Endothelial cell of umbilical vein (primary cell): ENCODE data around the gene NCAPG2. TPM values are rescaled to one million over a fixed set of nuclear protein-coding genes. Genes with fewer than 3 reads are reported as not detected.

Source experiments
- BruUV-seq: library from RNA; stranded (reverse); fragments of 400-500 nt; replicated peaks from 2 replicates; lab custom pipeline; 2021; lab: Mats Ljungman, UMichigan
- CTCF ChIA-PET: fragments of 300-600, 350-600 bp; sonication (Branson Sonifier 250); formaldehyde crosslinking; loops from one replicate; lab custom pipeline; 2021; ENCODE audit warnings: antibody characterized with exemption, inconsistent platforms; lab: Charles Lee
- POLR2A ChIA-PET: fragments of 300-600, 350-600 bp; sonication (Branson Sonifier 250); formaldehyde crosslinking; loops from one replicate; lab custom pipeline; 2021; ENCODE audit warnings: antibody characterized with exemption, inconsistent platforms; lab: Charles Lee
- DNase-seq: peaks from one replicate; pipeline ENCODE4 v3.0.0-alpha.2; 2011; ENCODE audit warnings: low read depth, low spot score
- FAIRE-seq: peaks from 2 replicates; lab custom pipeline; 2011; peaks lifted over from hg19 to GRCh38; lab: Jason Lieb, UNC
- H2AFZ ChIP-seq: 2 replicates; pipeline ENCODE4 v1.6.0; 2012; ENCODE audit warnings: low read depth, low read length, control low read depth, inconsistent platforms
- H3K27ac ChIP-seq: 2 replicates; pipeline ENCODE4 v1.5.1; 2011; ENCODE audit warnings: low read depth, mild to moderate bottlenecking, control low read depth, low read length, moderate library complexity; ENCODE audit not compliant: insufficient read depth
- H3K27me3 ChIP-seq, 2 experiments: 2 replicates each; pipeline versions ENCODE4 v1.6.0 to v1.6.1; 2011; ENCODE audit warnings: low read length in 2 of 2, mixed read lengths in 1 of 2; ENCODE audit not compliant: control insufficient read depth in 2 of 2, insufficient read depth in 2 of 2
- H3K36me3 ChIP-seq, 2 experiments: 2 replicates in 1 of 2; 3 replicates in 1 of 2; pipeline ENCODE4 v1.5.1; 2011; ENCODE audit warnings: low read length in 2 of 2, mild to moderate bottlenecking in 1 of 2, moderate library complexity in 1 of 2; ENCODE audit not compliant: control insufficient read depth in 2 of 2, insufficient read depth in 2 of 2; ENCODE audit errors: extremely low read depth in 1 of 2
- H3K4me1 ChIP-seq: 3 replicates; pipeline ENCODE4 v1.5.1; 2011; ENCODE audit warnings: mild to moderate bottlenecking, low read length; ENCODE audit not compliant: control insufficient read depth, insufficient read depth; ENCODE audit errors: extremely low read depth
- H3K4me2 ChIP-seq: 2 replicates; pipeline ENCODE4 v1.6.1; 2011; ENCODE audit warnings: low read length, control low read depth, mixed read lengths; ENCODE audit not compliant: insufficient read depth
- H3K4me3 ChIP-seq, 3 experiments: fragments of 200-600 bp in 1 of 3; sonication (generic), shearing (Covaris generic) in 1 of 3; replicated peaks in 1 of 3; 2 replicates each; pipeline ENCODE4 v1.5.1; 2011 to 2016; ENCODE audit warnings: control low read depth in 3 of 3, low read length in 3 of 3, mild to moderate bottlenecking in 2 of 3, inconsistent platforms in 1 of 3, low read depth in 1 of 3, moderate library complexity in 1 of 3; ENCODE audit not compliant: insufficient read depth in 1 of 3
- H3K79me2 ChIP-seq: 2 replicates; pipeline ENCODE4 v1.6.0; 2012; ENCODE audit warnings: low read length, inconsistent platforms; ENCODE audit not compliant: control insufficient read depth, insufficient read depth
- H3K9ac ChIP-seq: replicated peaks from 2 replicates; pipeline ENCODE3; 2011; ENCODE audit warnings: low read length, control low read depth; ENCODE audit not compliant: insufficient read depth; ENCODE audit errors: extremely low read depth
- H3K9me1 ChIP-seq: replicated peaks from 3 replicates; pipeline ENCODE4 v1.6.0; 2011; ENCODE audit warnings: mild to moderate bottlenecking, low read length; ENCODE audit not compliant: control insufficient read depth, insufficient read depth; ENCODE audit errors: extremely low read depth
- H3K9me3 ChIP-seq: replicated peaks from 2 replicates; pipeline ENCODE4 v1.5.1; 2012; ENCODE audit warnings: low read length, inconsistent platforms; ENCODE audit not compliant: control insufficient read depth, insufficient read depth
- H4K20me1 ChIP-seq: replicated peaks from 2 replicates; pipeline ENCODE3; 2011; ENCODE audit warnings: mild to moderate bottlenecking, low read length; ENCODE audit not compliant: control insufficient read depth, insufficient read depth; ENCODE audit errors: extremely low read depth
- CTCF ChIP-seq, 2 donors: IDR thresholded peaks; 1 replicate in 1 of 2; 2 replicates in 1 of 2; pipeline ENCODE4 v1.5.1; 2011; ENCODE audit warnings: low read length in 2 of 2, mild to moderate bottlenecking in 2 of 2, moderate library complexity in 2 of 2, control low read depth in 1 of 2, inconsistent platforms in 1 of 2, low read depth in 1 of 2; ENCODE audit not compliant: insufficient read depth in 1 of 2; ENCODE audit errors: extremely low read depth in 1 of 2
- EZH2 ChIP-seq: IDR thresholded peaks from 2 replicates; pipeline ENCODE4 v1.6.1; 2012; ENCODE audit warnings: borderline replicate concordance, low read depth, mild to moderate bottlenecking, moderate library complexity, low read length, inconsistent platforms; ENCODE audit not compliant: severe bottlenecking
- FOS ChIP-seq: IDR thresholded peaks from 2 replicates; pipeline ENCODE4 v1.6.1; 2011; ENCODE audit warnings: mild to moderate bottlenecking, low read length, moderate library complexity, borderline replicate concordance; ENCODE audit not compliant: insufficient read depth
- GATA2 ChIP-seq: IDR thresholded peaks from 2 replicates; pipeline ENCODE4 v1.7.0; 2011; ENCODE audit warnings: low read depth, mild to moderate bottlenecking, moderate library complexity, mixed read lengths, low read length; ENCODE audit not compliant: insufficient read length, insufficient read depth
- JUN ChIP-seq: IDR thresholded peaks from 2 replicates; pipeline ENCODE4 v1.6.1; 2011; ENCODE audit warnings: borderline replicate concordance, low read depth; ENCODE audit not compliant: insufficient read length, insufficient read depth
- MYC ChIP-seq: IDR thresholded peaks from one replicate; pipeline ENCODE4 v1.6.1; 2011; ENCODE audit warnings: mild to moderate bottlenecking, low read depth, low read length
- POLR2A ChIP-seq: IDR thresholded peaks from 2 replicates; pipeline ENCODE4 v1.6.1; 2012; ENCODE audit warnings: low read depth, mild to moderate bottlenecking, control low read depth, low read length
- POLR2AphosphoS5 ChIP-seq: IDR thresholded peaks from 2 replicates; pipeline ENCODE4 v1.6.1; 2012; ENCODE audit warnings: low read depth, mild to moderate bottlenecking, control low read depth, low read length, moderate library complexity; ENCODE audit not compliant: insufficient read depth
- dilution Hi-C: fragments of 300-500 bp; cut with MboI; formaldehyde crosslinking; loops from one replicate; pipeline ENCODE4 v1.15.0; 2019; ENCODE audit warnings: low sequenced_read_pairs; ENCODE audit not compliant: extremely low pct_ligation_motif_present
- intact Hi-C: fragments of 100-400 bp; cut with micrococcal nuclease; formaldehyde crosslinking; loops from one replicate; pipeline ENCODE4 v1.10.0; 2022
- polyA plus RNA-seq, 4 experiments: library from polyadenylated mRNA; depleted of rRNA in 3 of 4; stranded (reverse) in 3 of 4; unstranded in 1 of 4; fragments of >200 nt; gene quantifications; 2 replicates each; pipeline versions ENCODE4 v1.2.1 to v1.2.3, GENCODE V29; 2011 to 2012; ENCODE audit warnings: missing spikeins in 1 of 4
- total RNA-seq: library from RNA; stranded (reverse); gene quantifications from 2 replicates; pipeline ENCODE4 v1.2.3, GENCODE V29; 2021
- TF ChIP-seq, protein P1 (sequence below): IDR thresholded peaks from 2 replicates; pipeline ENCODE4 v1.6.1; 2011; ENCODE audit not compliant: insufficient read depth, insufficient read length

Gene NCAPG2
- total and polyA plus RNA-seq, 2 donors (not counting 3 experiments of a cell fraction or from before 2014, with no cell fraction given) = 19.2 to 62.3 TPM

GRCh38 chr7:158685693-158686092, 18.9 kb downstream of the NCAPG2 start:
- CTCF ChIA-PET = no interaction called here
- H2AFZ ChIP-seq = no peak overlapping the region
- TF ChIP-seq EZH2 = no peak
- no peak for TF ChIP-seq MYC
- no peak for TF ChIP-seq JUN
- dilution Hi-C loops = no loop called here
- DNase-seq (no peak), FAIRE-seq (no peak)
- H3K27ac ChIP-seq = no peak overlapping the region
- peaks cover 0 to 22% of the 10 kb centered on the region in 2 experiments for H3K36me3 ChIP-seq
- H3K4me2 ChIP-seq = no peak overlapping the region
- no peak overlapping the region for H3K4me3 ChIP-seq
- no peaks in the 10 kb centered on the region for H3K9me1 ChIP-seq
- H4K20me1 ChIP-seq = no peaks in the 10 kb centered on the region
- H3K4me1 ChIP-seq = peaks cover 9% of the 10 kb centered on the region
- BruUV-seq = no TSS peak
- H3K9ac ChIP-seq = no peak overlapping the region
- intact Hi-C loops = no loop called here
- POLR2A ChIA-PET = no interaction called here
- H3K9me3 ChIP-seq = no peaks in the 10 kb centered on the region
- no peaks in the 10 kb centered on the region for H3K27me3 ChIP-seq
- H3K79me2 ChIP-seq = no peaks in the 10 kb centered on the region

DNA sequence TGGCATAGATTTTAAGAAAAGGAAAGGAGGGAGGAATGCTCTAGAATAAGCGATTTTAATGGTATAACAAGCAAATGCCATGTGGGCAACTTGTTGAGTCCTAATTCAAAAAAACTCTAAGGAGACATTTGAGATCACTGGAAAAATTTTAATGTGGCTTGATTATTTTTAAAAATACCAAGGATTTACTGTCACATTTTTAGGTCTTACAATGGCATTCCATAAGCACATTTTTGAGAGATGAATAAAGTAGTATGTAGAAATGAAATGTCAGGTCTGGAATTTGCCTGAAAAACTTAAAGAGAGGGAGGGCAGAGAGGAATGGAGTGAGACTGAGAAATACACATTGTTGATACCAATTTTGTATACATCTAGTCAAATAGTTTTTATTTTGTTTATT, 20.3 kb downstream of the NCAPG2 start:
- Histone ChIP-seq H3K9me3 (no peaks in the 10 kb centered on the region), H3K4me2 (no peak overlapping the region), H3K4me1 (peaks cover 9% of the 10 kb centered on the region), H3K79me2 (no peaks in the 10 kb centered on the region), H3K27me3 (no peaks in the 10 kb centered on the region), H2AFZ (no peak overlapping the region), H3K9ac (no peak overlapping the region), H3K9me1 (no peaks in the 10 kb centered on the region), H3K27ac (no peak overlapping the region), H4K20me1 (no peaks in the 10 kb centered on the region), H3K36me3 (peaks cover 0 to 34% of the 10 kb centered on the region in 2 experiments), H3K4me3 (no peak overlapping the region)
- intact Hi-C loops = no loop called here
- no peak for DNase-seq
- TF ChIP-seq MYC = no peak
- TF ChIP-seq, protein P1, sequence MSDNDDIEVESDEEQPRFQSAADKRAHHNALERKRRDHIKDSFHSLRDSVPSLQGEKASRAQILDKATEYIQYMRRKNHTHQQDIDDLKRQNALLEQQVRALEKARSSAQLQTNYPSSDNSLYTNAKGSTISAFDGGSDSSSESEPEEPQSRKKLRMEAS = no peak
- TF ChIP-seq POLR2A = no peak
- no peak for TF ChIP-seq FOS
- TF ChIP-seq EZH2 = no peak
- TF ChIP-seq JUN = no peak
- TF ChIP-seq CTCF (IDR thresholded peaks at IDR 0.05; ENCODE audit: extremely low read depth in 1 of 2, insufficient read depth in 1 of 2, low read depth in 1 of 2, low read length in 2 of 2) = no peak
- TF ChIP-seq POLR2AphosphoS5 = no peak
- no peak for TF ChIP-seq GATA2
- BruUV-seq = no TSS peak
- ChIA-PET POLR2A (no interaction called here), CTCF (no interaction called here)
- dilution Hi-C loops = no loop called here
- no peak for FAIRE-seq
